Ishikawa (cell line): Measurements from ENCODE around the gene AFM.
A peak's percentile ranks its signal among the peaks of the same experiment; 100 is the strongest.

Experiments used
- CEBPB ChIP-seq: IDR thresholded peaks from 2 replicates; pipeline ENCODE4 v1.6.1; 2012
- CREB1 ChIP-seq: IDR thresholded peaks from 2 replicates; pipeline ENCODE4 v1.6.1; 2012; ENCODE audit warnings: low read depth
- EGR1 ChIP-seq: IDR thresholded peaks from 2 replicates; pipeline ENCODE4 v1.6.1; 2012
- EP300 ChIP-seq: IDR thresholded peaks from 2 replicates; pipeline ENCODE4 v1.6.1; 2012; ENCODE audit warnings: borderline replicate concordance
- FOXM1 ChIP-seq: IDR thresholded peaks from 2 replicates; pipeline ENCODE4 v1.6.1; 2012; ENCODE audit warnings: low read depth, borderline replicate concordance
- NFIC ChIP-seq: IDR thresholded peaks from 2 replicates; pipeline ENCODE4 v1.6.1; 2012
- RAD21 ChIP-seq: IDR thresholded peaks from 2 replicates; pipeline ENCODE4 v1.6.1; 2012; ENCODE audit warnings: low read depth
- TAF1 ChIP-seq: IDR thresholded peaks from 2 replicates; pipeline ENCODE4 v1.6.1; 2012; ENCODE audit warnings: low read depth, mild to moderate bottlenecking
- TCF12 ChIP-seq: IDR thresholded peaks from 2 replicates; pipeline ENCODE4 v1.6.1; 2012; ENCODE audit warnings: low read depth
- TEAD4 ChIP-seq: IDR thresholded peaks from 2 replicates; pipeline ENCODE4 v1.6.1; 2012
- YY1 ChIP-seq: IDR thresholded peaks from 2 replicates; pipeline ENCODE4 v1.6.1; 2012; ENCODE audit warnings: low read depth
- ZBTB7A ChIP-seq: IDR thresholded peaks from 2 replicates; pipeline ENCODE4 v1.6.1; 2012; ENCODE audit warnings: low read depth
- TF ChIP-seq, protein P1 (sequence below): IDR thresholded peaks from 2 replicates; pipeline ENCODE4 v1.6.1; 2012; ENCODE audit warnings: low read depth, mild to moderate bottlenecking
- TF ChIP-seq, protein P2 (sequence below): IDR thresholded peaks from 2 replicates; pipeline ENCODE4 v1.6.1; 2012
- TF ChIP-seq, protein P3 (sequence below): IDR thresholded peaks from 2 replicates; pipeline ENCODE4 v1.6.1; 2012

The AFM gene

DNA sequence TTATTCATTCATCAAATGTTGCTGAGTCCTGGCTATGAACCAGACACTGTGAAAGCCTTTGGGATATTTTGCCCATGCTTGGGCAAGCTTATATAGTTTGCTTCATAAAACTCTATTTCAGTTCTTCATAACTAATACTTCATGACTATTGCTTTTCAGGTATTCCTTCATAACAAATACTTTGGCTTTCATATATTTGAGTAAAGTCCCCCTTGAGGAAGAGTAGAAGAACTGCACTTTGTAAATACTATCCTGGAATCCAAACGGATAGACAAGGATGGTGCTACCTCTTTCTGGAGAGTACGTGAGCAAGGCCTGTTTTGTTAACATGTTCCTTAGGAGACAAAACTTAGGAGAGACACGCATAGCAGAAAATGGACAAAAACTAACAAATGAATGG is 47.2 kb upstream of the AFM start:
- TF ChIP-seq FOXM1 (no peak), RAD21 (peak; percentile 38; the same call in 1 of the 2 replicates)

DNA sequence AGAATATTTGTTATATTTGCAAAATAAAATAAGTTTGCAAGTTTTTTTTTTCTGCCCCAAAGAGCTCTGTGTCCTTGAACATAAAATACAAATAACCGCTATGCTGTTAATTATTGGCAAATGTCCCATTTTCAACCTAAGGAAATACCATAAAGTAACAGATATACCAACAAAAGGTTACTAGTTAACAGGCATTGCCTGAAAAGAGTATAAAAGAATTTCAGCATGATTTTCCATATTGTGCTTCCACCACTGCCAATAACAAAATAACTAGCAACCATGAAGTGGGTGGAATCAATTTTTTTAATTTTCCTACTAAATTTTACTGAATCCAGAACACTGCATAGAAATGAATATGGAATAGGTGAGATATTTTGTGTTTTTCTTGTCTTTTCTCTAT is 45.6 kb upstream of the AFM start, which contains the start of gene AFP:
Gene AFP (plus strand): TSS at position 238 of the 400 bp plus-strand sequence. CDS start 42 bp downstream, at position 280.
- TF ChIP-seq CEBPB (no peak), EGR1 (no peak), CREB1 (no peak), NFIC (no peak), ZBTB7A (no peak), YY1 (no peak), RAD21 (no peak), FOXM1 (no peak), EP300 (no peak), TAF1 (no peak), TEAD4 (no peak), TCF12 (no peak)
- TF ChIP-seq, protein P1, sequence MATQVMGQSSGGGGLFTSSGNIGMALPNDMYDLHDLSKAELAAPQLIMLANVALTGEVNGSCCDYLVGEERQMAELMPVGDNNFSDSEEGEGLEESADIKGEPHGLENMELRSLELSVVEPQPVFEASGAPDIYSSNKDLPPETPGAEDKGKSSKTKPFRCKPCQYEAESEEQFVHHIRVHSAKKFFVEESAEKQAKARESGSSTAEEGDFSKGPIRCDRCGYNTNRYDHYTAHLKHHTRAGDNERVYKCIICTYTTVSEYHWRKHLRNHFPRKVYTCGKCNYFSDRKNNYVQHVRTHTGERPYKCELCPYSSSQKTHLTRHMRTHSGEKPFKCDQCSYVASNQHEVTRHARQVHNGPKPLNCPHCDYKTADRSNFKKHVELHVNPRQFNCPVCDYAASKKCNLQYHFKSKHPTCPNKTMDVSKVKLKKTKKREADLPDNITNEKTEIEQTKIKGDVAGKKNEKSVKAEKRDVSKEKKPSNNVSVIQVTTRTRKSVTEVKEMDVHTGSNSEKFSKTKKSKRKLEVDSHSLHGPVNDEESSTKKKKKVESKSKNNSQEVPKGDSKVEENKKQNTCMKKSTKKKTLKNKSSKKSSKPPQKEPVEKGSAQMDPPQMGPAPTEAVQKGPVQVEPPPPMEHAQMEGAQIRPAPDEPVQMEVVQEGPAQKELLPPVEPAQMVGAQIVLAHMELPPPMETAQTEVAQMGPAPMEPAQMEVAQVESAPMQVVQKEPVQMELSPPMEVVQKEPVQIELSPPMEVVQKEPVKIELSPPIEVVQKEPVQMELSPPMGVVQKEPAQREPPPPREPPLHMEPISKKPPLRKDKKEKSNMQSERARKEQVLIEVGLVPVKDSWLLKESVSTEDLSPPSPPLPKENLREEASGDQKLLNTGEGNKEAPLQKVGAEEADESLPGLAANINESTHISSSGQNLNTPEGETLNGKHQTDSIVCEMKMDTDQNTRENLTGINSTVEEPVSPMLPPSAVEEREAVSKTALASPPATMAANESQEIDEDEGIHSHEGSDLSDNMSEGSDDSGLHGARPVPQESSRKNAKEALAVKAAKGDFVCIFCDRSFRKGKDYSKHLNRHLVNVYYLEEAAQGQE = no peak
- TF ChIP-seq, protein P2, sequence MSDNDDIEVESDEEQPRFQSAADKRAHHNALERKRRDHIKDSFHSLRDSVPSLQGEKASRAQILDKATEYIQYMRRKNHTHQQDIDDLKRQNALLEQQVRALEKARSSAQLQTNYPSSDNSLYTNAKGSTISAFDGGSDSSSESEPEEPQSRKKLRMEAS = no peak
- TF ChIP-seq, protein P3, sequence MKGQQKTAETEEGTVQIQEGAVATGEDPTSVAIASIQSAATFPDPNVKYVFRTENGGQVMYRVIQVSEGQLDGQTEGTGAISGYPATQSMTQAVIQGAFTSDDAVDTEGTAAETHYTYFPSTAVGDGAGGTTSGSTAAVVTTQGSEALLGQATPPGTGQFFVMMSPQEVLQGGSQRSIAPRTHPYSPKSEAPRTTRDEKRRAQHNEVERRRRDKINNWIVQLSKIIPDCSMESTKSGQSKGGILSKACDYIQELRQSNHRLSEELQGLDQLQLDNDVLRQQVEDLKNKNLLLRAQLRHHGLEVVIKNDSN = no peak

DNA sequence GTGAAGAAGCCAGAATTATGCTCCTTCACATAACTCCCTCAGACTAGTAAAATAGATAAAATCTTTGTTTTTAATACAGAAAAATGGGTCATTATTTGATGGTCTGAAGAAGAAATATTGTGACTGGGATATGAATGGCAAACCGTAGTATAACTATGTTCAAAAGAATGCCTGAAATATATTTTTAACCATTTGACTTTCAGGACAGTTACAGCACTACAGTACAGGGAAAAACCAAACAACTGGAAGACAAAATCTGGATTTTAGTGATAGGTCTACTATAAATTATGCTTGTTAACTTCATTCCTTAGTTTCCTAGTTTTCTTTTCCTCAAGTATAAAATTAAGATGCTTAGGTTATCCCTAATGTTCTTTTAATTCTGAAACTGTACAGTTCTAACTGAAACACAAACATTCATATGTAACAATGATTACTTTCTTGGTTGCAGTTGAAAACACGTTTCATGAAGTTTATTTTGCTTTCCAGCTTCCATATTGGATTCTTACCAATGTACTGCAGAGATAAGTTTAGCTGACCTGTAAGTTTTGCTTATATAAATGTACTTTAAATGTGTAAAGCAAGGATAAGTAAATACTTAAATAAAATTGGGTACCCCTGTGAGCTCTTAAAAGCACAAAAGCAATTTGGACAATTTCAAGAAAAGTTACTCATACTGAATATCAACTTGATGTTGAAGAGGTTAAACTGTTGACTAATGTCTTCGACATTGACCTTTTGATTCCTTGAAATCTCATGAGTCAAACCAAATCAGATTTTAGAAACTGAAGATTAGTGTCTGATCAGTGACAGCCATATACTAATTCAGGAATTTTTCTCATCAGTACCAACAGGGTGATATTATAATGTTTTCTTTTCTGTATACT is 44.6 kb upstream of the AFM start:
- TF ChIP-seq CREB1 (no peak), TEAD4 (no peak), FOXM1 (no peak), TAF1 (no peak), CEBPB (no peak), NFIC (no peak), ZBTB7A (no peak), EP300 (no peak), RAD21 (no peak), EGR1 (no peak), YY1 (no peak)
- TF ChIP-seq, protein P1 = no peak
- TF ChIP-seq, protein P3 = no peak
- TF ChIP-seq, protein P2 = no peak

DNA sequence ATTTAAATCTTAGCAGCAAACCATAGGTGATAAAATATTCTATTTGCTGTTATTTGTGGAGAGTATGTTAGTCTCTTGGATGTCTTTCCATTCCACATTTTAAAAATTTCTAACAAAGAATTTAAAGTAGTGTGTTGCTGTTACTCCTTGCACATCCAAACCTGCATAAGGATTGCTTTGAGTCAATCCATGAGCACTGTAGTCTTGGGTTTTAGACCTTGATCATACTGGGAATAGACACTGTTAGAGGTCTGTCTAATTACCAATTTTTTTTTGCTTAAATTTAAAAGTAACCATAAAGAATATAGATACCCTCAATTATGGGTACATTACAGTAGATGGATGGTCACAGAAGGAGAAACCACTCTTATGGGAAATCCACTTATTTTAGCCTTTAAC is 44.0 kb upstream of the AFM start:
- TF ChIP-seq, protein P1 = no peak
- TF ChIP-seq YY1 (no peak), FOXM1 (no peak)

DNA sequence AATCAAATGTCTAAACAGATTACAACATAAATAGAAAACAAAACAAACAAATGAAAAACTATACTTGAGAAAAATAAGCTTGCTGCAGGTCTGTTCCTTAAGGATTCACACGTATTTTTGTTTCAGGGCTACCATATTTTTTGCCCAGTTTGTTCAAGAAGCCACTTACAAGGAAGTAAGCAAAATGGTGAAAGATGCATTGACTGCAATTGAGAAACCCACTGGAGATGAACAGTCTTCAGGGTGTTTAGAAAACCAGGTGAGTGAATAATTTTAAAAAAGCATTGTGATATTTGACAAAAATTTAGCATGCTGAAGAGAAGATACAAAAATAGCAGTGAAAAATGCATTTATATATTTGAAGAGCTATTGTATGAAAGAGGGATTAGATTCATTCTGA is 43.5 kb upstream of the AFM start:
- TF ChIP-seq YY1 (no peak), RAD21 (no peak), TAF1 (no peak), EGR1 (no peak), FOXM1 (no peak), TCF12 (no peak), ZBTB7A (no peak), TEAD4 (no peak), EP300 (no peak), NFIC (no peak), CEBPB (no peak)
- TF ChIP-seq, protein P2 = no peak
- TF ChIP-seq, protein P1 = no peak
- TF ChIP-seq, protein P3 = no peak
